Neural progenitor cell (in vitro differentiated cells): ENCODE results near the gene MOV10L1. TPM values are rescaled to one million over a fixed set of nuclear protein-coding genes. Genes with fewer than 3 reads are reported as not detected.

Source experiments
- DNase-seq: peaks from one replicate; pipeline ENCODE4 v3.0.0-alpha.2; 2016; ENCODE audit warnings: low spot score
- H2AFZ ChIP-seq: fragments of 200-600 bp; sonication (generic); replicated peaks from 2 replicates; pipeline ENCODE4 v1.6.1; 2016; ENCODE audit warnings: antibody characterized with exemption
- H3F3A ChIP-seq: fragments of 200-600 bp; sonication (generic); 2 replicates; pipeline ENCODE4 v1.6.1; 2016; ENCODE audit warnings: antibody characterized with exemption, low read depth
- H3K27ac ChIP-seq: fragments of 200-600 bp; sonication (generic); 2 replicates; pipeline ENCODE4 v1.5.1; 2016; ENCODE audit warnings: mild to moderate bottlenecking
- H3K27me3 ChIP-seq: fragments of 200-600 bp; sonication (generic); 2 replicates; pipeline ENCODE4 v1.6.1; 2016; ENCODE audit warnings: mild to moderate bottlenecking, moderate library complexity
- H3K36me3 ChIP-seq: fragments of 200-600 bp; sonication (generic); 2 replicates; pipeline ENCODE4 v1.5.1; 2016
- H3K4me1 ChIP-seq: fragments of 200-600 bp; sonication (generic); 2 replicates; pipeline ENCODE4 v1.6.1; 2016; ENCODE audit warnings: mixed run types
- H3K4me2 ChIP-seq: fragments of 200-600 bp; sonication (generic); 2 replicates; pipeline ENCODE4 v1.6.1; 2016
- H3K4me3 ChIP-seq: fragments of 200-600 bp; sonication (generic); 2 replicates; pipeline ENCODE4 v1.5.1; 2016
- H3K79me2 ChIP-seq: fragments of 200-600 bp; sonication (generic); 2 replicates; pipeline ENCODE4 v1.6.1; 2016; ENCODE audit warnings: low read depth
- H3K9ac ChIP-seq: fragments of 200-600 bp; sonication (generic); 2 replicates; pipeline ENCODE4 v1.6.1; 2016
- H3K9me3 ChIP-seq: fragments of 200-600 bp; sonication (generic); 2 replicates; pipeline ENCODE4 v1.5.1; 2016; ENCODE audit warnings: low read depth
- H4K20me1 ChIP-seq: fragments of 200-600 bp; sonication (generic); 2 replicates; pipeline ENCODE4 v1.6.1; 2016; ENCODE audit warnings: low read depth
- H3K27ac Mint-ChIP-seq: 3 replicates; pipeline ENCODE4 v1.8.0; 2021; ENCODE audit warnings: mixed read lengths
- H3K27me3 Mint-ChIP-seq: 2 replicates; pipeline ENCODE4 v1.8.0; 2022; ENCODE audit warnings: low read depth, mild to moderate bottlenecking, inconsistent platforms, moderate library complexity, mixed read lengths; ENCODE audit not compliant: insufficient read depth
- H3K36me3 Mint-ChIP-seq: 3 replicates; pipeline ENCODE4 v1.8.0; 2021; ENCODE audit warnings: mixed read lengths
- H3K4me1 Mint-ChIP-seq: 3 replicates; pipeline ENCODE4 v1.8.0; 2021; ENCODE audit warnings: mixed read lengths
- H3K4me3 Mint-ChIP-seq: 3 replicates; pipeline ENCODE4 v1.8.0; 2021; ENCODE audit warnings: mild to moderate bottlenecking, moderate library complexity, mixed read lengths
- H3K9me3 Mint-ChIP-seq: 3 replicates; pipeline ENCODE4 v1.8.0; 2020; ENCODE audit warnings: mixed read lengths
- CTCF ChIP-seq: fragments of 200-600 bp; sonication (generic); IDR thresholded peaks from 2 replicates; pipeline ENCODE4 v1.5.1; 2017; ENCODE audit warnings: antibody characterized with exemption, mild to moderate bottlenecking
- EZH2 ChIP-seq: fragments of 200-600 bp; sonication (generic); IDR thresholded peaks from 2 replicates; pipeline ENCODE4 v1.6.1; 2017; ENCODE audit warnings: antibody characterized with exemption, mild to moderate bottlenecking, moderate library complexity
- EZH2phosphoT487 ChIP-seq: fragments of 200-600 bp; sonication (generic); IDR thresholded peaks from 2 replicates; pipeline ENCODE4 v1.6.1; 2017; ENCODE audit warnings: antibody characterized with exemption
- total RNA-seq: library from RNA; depleted of rRNA; stranded (reverse); fragments of >200 nt; gene quantifications from 2 replicates; pipeline ENCODE4 v1.2.3, GENCODE V29; 2015; ENCODE audit warnings: low replicate concordance

The MOV10L1 gene
- total RNA-seq, 1 donor from 2014 or later: not detected

GRCh38 chr22:50184902-50185374 lies 95.1 kb downstream of the MOV10L1 start:
- no peak overlapping the region for H3K27ac Mint-ChIP-seq
- no peak overlapping the region for H3K27ac ChIP-seq
- H3K79me2 ChIP-seq: peaks cover 17% of the 10 kb centered on the region
- peak overlapping the region; percentile 20 for H3K4me3 ChIP-seq
- no peaks in the 10 kb centered on the region for H3K36me3 ChIP-seq
- H3K9me3 Mint-ChIP-seq: no peaks in the 10 kb centered on the region
- peaks cover 14% of the 10 kb centered on the region for H3K4me1 ChIP-seq
- H3F3A ChIP-seq: peaks cover 6% of the 10 kb centered on the region
- no peak overlapping the region for H3K4me3 Mint-ChIP-seq
- H3K9me3 ChIP-seq: no peaks in the 10 kb centered on the region
- H4K20me1 ChIP-seq: peaks cover 32% of the 10 kb centered on the region
- no peak for TF ChIP-seq EZH2phosphoT487
- TF ChIP-seq CTCF: no peak
- TF ChIP-seq EZH2: no peak
- no peak overlapping the region for H3K9ac ChIP-seq
- DNase-seq: peak; percentile 41
- H2AFZ ChIP-seq: no peak overlapping the region
- H3K27me3 Mint-ChIP-seq: peaks cover 3% of the 10 kb centered on the region
- peaks cover 10% of the 10 kb centered on the region for H3K4me1 Mint-ChIP-seq
- no peaks in the 10 kb centered on the region for H3K36me3 Mint-ChIP-seq
- H3K27me3 ChIP-seq: peaks cover 16% of the 10 kb centered on the region
- H3K4me2 ChIP-seq: peak overlapping the region; percentile 58

GRCh38 chr22:50185375-50186087 lies 95.7 kb downstream of the MOV10L1 start, which contains the start of gene TRABD:
Gene TRABD, plus strand, starts transcription at chr22:50185913. Its CDS starts 7,148 bp downstream, at chr22:50193061.
- Histone ChIP-seq H3K4me3 (peak within 1 kb of the TSS; percentile 67), H3K4me1 (peaks cover 14% of the 10 kb centered on the region), H4K20me1 (peaks cover 38% of the 10 kb centered on the region), H3K27ac (no peak within 1 kb of the TSS), H3K9me3 (no peaks in the 10 kb centered on the region), H2AFZ (no peak within 1 kb of the TSS), H3K9ac (peak within 1 kb of the TSS; percentile 21), H3K27me3 (peaks cover 16% of the 10 kb centered on the region), H3F3A (peaks cover 6% of the 10 kb centered on the region), H3K79me2 (peaks cover 17% of the 10 kb centered on the region), H3K4me2 (peak within 1 kb of the TSS; percentile 94), H3K36me3 (no peaks in the 10 kb centered on the region)
- Mint-ChIP-seq H3K36me3 (no peaks in the 10 kb centered on the region), H3K27ac (peak within 1 kb of the TSS; percentile 98), H3K9me3 (no peaks in the 10 kb centered on the region), H3K4me1 (peaks cover 10% of the 10 kb centered on the region), H3K27me3 (peaks cover 3% of the 10 kb centered on the region), H3K4me3 (peak within 1 kb of the TSS; percentile 97)
- peak; percentile 96 for DNase-seq
- TF ChIP-seq CTCF: no peak
- TF ChIP-seq EZH2phosphoT487: no peak
- TF ChIP-seq EZH2: no peak

- H3K4me3 Mint-ChIP-seq: peak overlapping the region; percentile 97
- H3K9ac ChIP-seq: peak overlapping the region; percentile 21
- H3K79me2 ChIP-seq: peaks cover 19% of the 10 kb centered on the region
- H3K27ac Mint-ChIP-seq: peak overlapping the region; percentile 98
- H3K9me3 ChIP-seq: no peaks in the 10 kb centered on the region
- peaks cover 45% of the 10 kb centered on the region for H4K20me1 ChIP-seq
- no peaks in the 10 kb centered on the region for H3K36me3 ChIP-seq
- peak; percentile 61 for DNase-seq
- H3K27ac ChIP-seq: no peak overlapping the region
- H3K27me3 Mint-ChIP-seq: peaks cover 3% of the 10 kb centered on the region
- H3K9me3 Mint-ChIP-seq: no peaks in the 10 kb centered on the region
- H3K4me1 ChIP-seq: peaks cover 14% of the 10 kb centered on the region
- H3K4me1 Mint-ChIP-seq: peaks cover 11% of the 10 kb centered on the region
- peaks cover 1% of the 10 kb centered on the region for H3K36me3 Mint-ChIP-seq
- peaks cover 16% of the 10 kb centered on the region for H3K27me3 ChIP-seq
- H2AFZ ChIP-seq: no peak overlapping the region
- no peak for TF ChIP-seq EZH2
- no peak for TF ChIP-seq EZH2phosphoT487
- no peak for TF ChIP-seq CTCF
- H3K4me3 ChIP-seq: peak overlapping the region; percentile 67
- H3F3A ChIP-seq: peaks cover 6% of the 10 kb centered on the region
- H3K4me2 ChIP-seq: peak overlapping the region; percentile 94
Observed at GRCh38 chr22:50186181-50186714, 96.4 kb downstream of the MOV10L1 start.
